Naive thymus-derived CD4-positive, alpha-beta T cell (primary cell): ENCODE results near the gene TRIM41. TPM values are rescaled to one million over a fixed set of nuclear protein-coding genes. Genes with fewer than 3 reads are reported as not detected.

Experiments used
- ATAC-seq: fragments of 150-1000 bp; cut with Tn5 transposase; 2 replicates; pipeline ENCODE4 v1.10.0; 2021; ENCODE audit warnings: mild to moderate bottlenecking, moderate library complexity
- CTCF ChIA-PET: fragments of 350-600 bp; sonication (Branson Sonifier 250); formaldehyde crosslinking; loops from one replicate; lab custom pipeline; 2021; ENCODE audit warnings: antibody characterized with exemption; lab: Charles Lee
- POLR2A ChIA-PET: fragments of 350-600 bp; sonication (Branson Sonifier 250); formaldehyde crosslinking; loops from one replicate; lab custom pipeline; 2021; ENCODE audit warnings: antibody characterized with exemption, inconsistent platforms; lab: Charles Lee
- DNase-seq, 9 donors: peaks; one replicate each; pipeline versions ENCODE4 v3.0.0 to v3.0.0-alpha.2; 2020 to 2022; ENCODE audit warnings: mixed read lengths in 1 of 9
- H3K27ac ChIP-seq: one replicate; pipeline ENCODE4 v1.7.0; 2013; ENCODE audit warnings: mild to moderate bottlenecking, low read depth, low read length, moderate library complexity
- H3K27me3 ChIP-seq, 2 donors: one replicate each; pipeline ENCODE4 v1.7.0; 2013; ENCODE audit warnings: low read length in 2 of 2, mild to moderate bottlenecking in 2 of 2, moderate library complexity in 2 of 2; ENCODE audit not compliant: control insufficient read depth in 2 of 2, insufficient read depth in 2 of 2
- H3K36me3 ChIP-seq, 3 experiments: 1 replicate in 2 of 3; 2 replicates in 1 of 3; pipeline ENCODE4 v1.7.0; 2013; ENCODE audit warnings: low read length in 3 of 3, mild to moderate bottlenecking in 3 of 3, moderate library complexity in 1 of 3; ENCODE audit not compliant: insufficient read depth in 3 of 3, control insufficient read depth in 2 of 3
- H3K4me1 ChIP-seq, 2 donors: one replicate each; pipeline ENCODE4 v1.7.0; 2013; ENCODE audit warnings: low read length in 2 of 2, mild to moderate bottlenecking in 2 of 2, moderate library complexity in 1 of 2; ENCODE audit not compliant: control insufficient read depth in 2 of 2, insufficient read depth in 2 of 2
- H3K4me3 ChIP-seq: 2 replicates; pipeline ENCODE4 v1.7.0; 2013; ENCODE audit warnings: mild to moderate bottlenecking, low read length
- H3K9me3 ChIP-seq, 3 experiments: 1 replicate in 2 of 3; 2 replicates in 1 of 3; pipeline ENCODE4 v1.7.0; 2013; ENCODE audit warnings: low read length in 3 of 3; ENCODE audit not compliant: control insufficient read depth in 2 of 3
- H3K27ac Mint-ChIP-seq, 9 donors: one replicate each; pipeline ENCODE4 v1.8.0; 2020 to 2022; ENCODE audit warnings: mixed read lengths in 9 of 9, mild to moderate bottlenecking in 8 of 9, moderate library complexity in 5 of 9, inconsistent platforms in 2 of 9
- H3K27me3 Mint-ChIP-seq, 5 donors: one replicate each; pipeline ENCODE4 v1.8.0; 2021 to 2022; ENCODE audit warnings: mixed read lengths in 5 of 5, mild to moderate bottlenecking in 1 of 5
- H3K36me3 Mint-ChIP-seq, 5 donors: one replicate each; pipeline ENCODE4 v1.8.0; 2020 to 2022; ENCODE audit warnings: mixed read lengths in 5 of 5, mild to moderate bottlenecking in 3 of 5, inconsistent platforms in 1 of 5
- H3K4me1 Mint-ChIP-seq, 7 donors: one replicate each; pipeline ENCODE4 v1.8.0; 2020 to 2022; ENCODE audit warnings: mixed read lengths in 7 of 7, mild to moderate bottlenecking in 3 of 7, inconsistent platforms in 1 of 7
- H3K4me3 Mint-ChIP-seq, 10 donors: one replicate each; pipeline ENCODE4 v1.8.0; 2020 to 2022; ENCODE audit warnings: mild to moderate bottlenecking in 10 of 10, mixed read lengths in 10 of 10, moderate library complexity in 6 of 10, inconsistent platforms in 2 of 10
- H3K9me3 Mint-ChIP-seq, 11 donors: one replicate each; pipeline ENCODE4 v1.8.0; 2020 to 2022; ENCODE audit warnings: mixed read lengths in 11 of 11, mild to moderate bottlenecking in 4 of 11, inconsistent platforms in 1 of 11, moderate library complexity in 1 of 11
- intact Hi-C, 2 donors: fragments of 100-400 bp; cut with micrococcal nuclease; formaldehyde crosslinking; loops; one replicate each; pipeline ENCODE4 v1.15.1; 2023
- polyA plus RNA-seq, 2 donors: library from polyadenylated mRNA; unstranded; fragments of 300-500 nt; fragmentation: Illumina TruSeq; gene quantifications; one replicate each; pipeline ENCODE4 v1.2.3, GENCODE V29; 2021
- total RNA-seq, 6 experiments: library from RNA in 5 of 6; stranded (reverse) in 5 of 6; gene quantifications; 1 replicate in 5 of 6; 2 replicates in 1 of 6; pipeline ENCODE4 v1.2.3 and lab custom pipeline; 2021 to 2026

Gene TRIM41
- total and polyA plus RNA-seq, 7 experiments from 2014 or later = 0.72 to 36.5 (median 31.0) TPM

- H3K9me3 ChIP-seq = no peaks in the 10 kb centered on the region
- Mint-ChIP-seq H3K9me3 (peaks cover 0 to 33% (median 0%) of the 10 kb centered on the region in 11 donors), H3K27me3 (peaks cover 0 to 12% (median 0%) of the 10 kb centered on the region in 5 donors), H3K27ac (peak overlapping the region; percentile 89 to 100 (median 96)), H3K4me3 (peak overlapping the region; percentile 91 to 100 (median 94)), H3K4me1 (peaks cover 15 to 62% (median 49%) of the 10 kb centered on the region in 7 donors), H3K36me3 (peaks cover 0 to 14% (median 0%) of the 10 kb centered on the region in 5 donors)
- H3K4me3 ChIP-seq = peak overlapping the region; percentile 85
- DNase-seq (peak; percentile 35 to 73 (median 63)), ATAC-seq (peak; percentile 34)
- intact Hi-C loops = loop anchor here in 1 of 2 donors (1.0 kb wide), 2 partner anchors 10 to 26 kb away; no protein-coding TSS in a partner anchor
- H3K36me3 ChIP-seq = no peaks in the 10 kb centered on the region
- H3K27me3 ChIP-seq = no peaks in the 10 kb centered on the region
- ChIA-PET CTCF (interaction anchor here (1.6 kb wide), 1 partner anchor 28 kb away, joined by 7 read pairs; no protein-coding TSS in a partner anchor), POLR2A (interaction anchor here (1.1 to 2.4 kb wide), 4 partner anchors 10 to 44 kb away, joined by 4 to 30 read pairs (median 14); partner anchors contain the start of gene TRIM52)
- H3K4me1 ChIP-seq = peaks cover 17 to 29% of the 10 kb centered on the region in 2 donors
- H3K27ac ChIP-seq = peak overlapping the region; percentile 74
Observed at GRCh38 chr5:181217111-181217802, 5.8 kb upstream of the TRIM41 start.

- peak overlapping the region; percentile 85 for H3K4me3 ChIP-seq
- Mint-ChIP-seq H3K4me3 (peak overlapping the region; percentile 91 to 100 (median 94)), H3K9me3 (peaks cover 0 to 38% (median 0%) of the 10 kb centered on the region in 11 donors), H3K27me3 (peaks cover 0 to 13% (median 0%) of the 10 kb centered on the region in 5 donors), H3K27ac (peak overlapping the region; percentile 89 to 100 (median 96)), H3K36me3 (peaks cover 0 to 18% (median 0%) of the 10 kb centered on the region in 5 donors), H3K4me1 (peaks cover 15 to 67% (median 54%) of the 10 kb centered on the region in 7 donors)
- H3K36me3 ChIP-seq = no peaks in the 10 kb centered on the region
- intact Hi-C loops = loop anchor here (1.0 kb wide), 4 partner anchors 10 to 407 kb away; partner anchors contain the start of gene TRIM52 (in 1 of the 2)
- H3K27ac ChIP-seq = peak overlapping the region; percentile 74
- DNase-seq (peak in 4 of 9 donors; percentile 56 to 67 (median 62)), ATAC-seq (peak; percentile 28)
- H3K9me3 ChIP-seq = no peaks in the 10 kb centered on the region
- ChIA-PET POLR2A (interaction anchor here (1.8 to 2.4 kb wide), 2 partner anchors 27 to 44 kb away, joined by 6 to 30 read pairs; partner anchors contain the start of gene TRIM52), CTCF (no interaction called here)
- H3K4me1 ChIP-seq = peaks cover 17 to 29% of the 10 kb centered on the region in 2 donors
- no peaks in the 10 kb centered on the region for H3K27me3 ChIP-seq
Observed at GRCh38 chr5:181217803-181218062, 5.3 kb upstream of the TRIM41 start.

GRCh38 chr5:181218795-181219124 is 4.3 kb upstream of the TRIM41 start:
- Histone ChIP-seq H3K4me3 (peak overlapping the region; percentile 85), H3K4me1 (peaks cover 17 to 29% of the 10 kb centered on the region in 2 donors), H3K36me3 (peaks cover 0 to 6% (median 0%) of the 10 kb centered on the region in 3 experiments), H3K27ac (peak overlapping the region; percentile 74), H3K27me3 (no peaks in the 10 kb centered on the region), H3K9me3 (no peaks in the 10 kb centered on the region)
- peaks cover 15 to 65% (median 51%) of the 10 kb centered on the region in 7 donors for H3K4me1 Mint-ChIP-seq
- CTCF ChIA-PET = no interaction called here
- H3K36me3 Mint-ChIP-seq = peaks cover 0 to 18% (median 0%) of the 10 kb centered on the region in 5 donors
- H3K4me3 Mint-ChIP-seq = peak overlapping the region; percentile 91 to 100 (median 94)
- H3K27ac Mint-ChIP-seq = peak overlapping the region; percentile 89 to 100 (median 96)
- no peak for DNase-seq
- intact Hi-C loops = loop anchor here (1.0 kb wide), 4 partner anchors 11 to 408 kb away; partner anchors contain the start of gene TRIM52 (in 1 of the 2)
- peaks cover 0 to 43% (median 0%) of the 10 kb centered on the region in 11 donors for H3K9me3 Mint-ChIP-seq
- peaks cover 0 to 13% (median 0%) of the 10 kb centered on the region in 5 donors for H3K27me3 Mint-ChIP-seq
- ATAC-seq = no peak
- POLR2A ChIA-PET = no interaction called here

- CTCF ChIA-PET = no interaction called here
Observed at GRCh38 chr5:181219262-181220177, 3.6 kb upstream of the TRIM41 start.

GRCh38 chr5:181220178-181220515 is 2.9 kb upstream of the TRIM41 start:
- ChIA-PET POLR2A (interaction anchor here (0.7 to 2.1 kb wide), 6 partner anchors 8 to 41 kb away, joined by 3 to 24 read pairs (median 8); partner anchors contain the start of gene TRIM52), CTCF (interaction anchor here (0.6 to 1.2 kb wide), 3 partner anchors 30 to 45 kb away, joined by 3 to 4 read pairs (median 3); no protein-coding TSS in a partner anchor)
- peak overlapping the region in 6 of 10 donors; percentile 38 to 96 (median 52) for H3K4me3 Mint-ChIP-seq
- H3K9me3 Mint-ChIP-seq = peaks cover 0 to 43% (median 0%) of the 10 kb centered on the region in 11 donors
- H3K4me1 ChIP-seq = peaks cover 18 to 32% of the 10 kb centered on the region in 2 donors
- H3K27me3 Mint-ChIP-seq = peaks cover 0 to 12% (median 0%) of the 10 kb centered on the region in 5 donors
- no peak overlapping the region for H3K4me3 ChIP-seq
- ATAC-seq = no peak
- DNase-seq = no peak
- intact Hi-C loops = loop anchor here in 1 of 2 donors (10.0 kb wide), 1 partner anchor 355 kb away; the partner anchor contains the start of gene ZFP62
- no peaks in the 10 kb centered on the region for H3K9me3 ChIP-seq
- H3K4me1 Mint-ChIP-seq = peaks cover 21 to 72% (median 54%) of the 10 kb centered on the region in 7 donors
- peaks cover 0 to 18% (median 0%) of the 10 kb centered on the region in 5 donors for H3K36me3 Mint-ChIP-seq
- no peak overlapping the region for H3K27ac ChIP-seq
- H3K27ac Mint-ChIP-seq = peak overlapping the region in 7 of 9 donors; percentile 21 to 100 (median 79)
- peaks cover 0 to 11% (median 0%) of the 10 kb centered on the region in 3 experiments for H3K36me3 ChIP-seq
- H3K27me3 ChIP-seq = no peaks in the 10 kb centered on the region

More at GRCh38 chr5:181219262-181220177, 3.6 kb upstream of the TRIM41 start:
- H3K9me3 ChIP-seq = no peaks in the 10 kb centered on the region
- POLR2A ChIA-PET = interaction anchor here (0.8 to 2.1 kb wide), 5 partner anchors 9 to 42 kb away, joined by 4 to 24 read pairs (median 10); partner anchors contain the start of gene TRIM52
- H3K4me3 ChIP-seq = no peak overlapping the region
- peaks cover 0 to 11% (median 0%) of the 10 kb centered on the region in 3 experiments for H3K36me3 ChIP-seq
- Mint-ChIP-seq H3K9me3 (peaks cover 0 to 43% (median 0%) of the 10 kb centered on the region in 11 donors), H3K4me1 (peaks cover 17 to 70% (median 56%) of the 10 kb centered on the region in 7 donors), H3K36me3 (peaks cover 0 to 18% (median 0%) of the 10 kb centered on the region in 5 donors), H3K27me3 (peaks cover 0 to 12% (median 0%) of the 10 kb centered on the region in 5 donors), H3K27ac (peak overlapping the region in 8 of 9 donors; percentile 67 to 100 (median 78)), H3K4me3 (peak overlapping the region in 7 of 10 donors; percentile 45 to 96 (median 51))
- DNase-seq (no peak), ATAC-seq (no peak)
- no peaks in the 10 kb centered on the region for H3K27me3 ChIP-seq
- peaks cover 17 to 29% of the 10 kb centered on the region in 2 donors for H3K4me1 ChIP-seq
- intact Hi-C loops = loop anchor here in 1 of 2 donors (10.0 kb wide), 1 partner anchor 355 kb away; the partner anchor contains the start of gene ZFP62
- H3K27ac ChIP-seq = no peak overlapping the region
